ENCODE data around the gene ID3.

DNA sequence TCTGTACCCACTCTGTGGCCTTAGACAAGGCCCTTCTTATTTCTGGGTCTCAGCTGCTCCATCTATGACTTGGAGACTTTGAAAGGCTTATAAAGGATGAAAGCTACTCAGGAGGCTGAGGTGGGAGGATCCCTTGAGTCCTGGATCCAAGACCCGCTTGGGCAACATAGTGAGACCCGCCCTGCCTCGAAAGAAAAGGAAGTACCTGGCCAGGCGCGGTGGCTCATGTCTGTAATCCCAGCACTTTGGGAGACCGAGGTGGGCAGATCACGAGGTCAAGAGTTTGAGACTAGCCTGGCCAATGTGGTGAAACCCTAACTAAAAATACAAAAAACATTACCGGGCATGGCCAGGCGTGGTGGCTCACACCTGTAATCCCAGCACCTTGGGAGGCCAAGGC is 13.4 kb downstream of the ID3 start:
- TF ChIP-seq, protein P1, sequence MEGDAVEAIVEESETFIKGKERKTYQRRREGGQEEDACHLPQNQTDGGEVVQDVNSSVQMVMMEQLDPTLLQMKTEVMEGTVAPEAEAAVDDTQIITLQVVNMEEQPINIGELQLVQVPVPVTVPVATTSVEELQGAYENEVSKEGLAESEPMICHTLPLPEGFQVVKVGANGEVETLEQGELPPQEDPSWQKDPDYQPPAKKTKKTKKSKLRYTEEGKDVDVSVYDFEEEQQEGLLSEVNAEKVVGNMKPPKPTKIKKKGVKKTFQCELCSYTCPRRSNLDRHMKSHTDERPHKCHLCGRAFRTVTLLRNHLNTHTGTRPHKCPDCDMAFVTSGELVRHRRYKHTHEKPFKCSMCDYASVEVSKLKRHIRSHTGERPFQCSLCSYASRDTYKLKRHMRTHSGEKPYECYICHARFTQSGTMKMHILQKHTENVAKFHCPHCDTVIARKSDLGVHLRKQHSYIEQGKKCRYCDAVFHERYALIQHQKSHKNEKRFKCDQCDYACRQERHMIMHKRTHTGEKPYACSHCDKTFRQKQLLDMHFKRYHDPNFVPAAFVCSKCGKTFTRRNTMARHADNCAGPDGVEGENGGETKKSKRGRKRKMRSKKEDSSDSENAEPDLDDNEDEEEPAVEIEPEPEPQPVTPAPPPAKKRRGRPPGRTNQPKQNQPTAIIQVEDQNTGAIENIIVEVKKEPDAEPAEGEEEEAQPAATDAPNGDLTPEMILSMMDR (IDR thresholded peaks at IDR 0.05) = no peak
- no peak for TF ChIP-seq POLR2A (IDR thresholded peaks at IDR 0.05)

Measured in Peyer's patch (tissue), 4 donors.